Loucy (cell line): ENCODE data around the gene SLC34A3.

Experiments
- H2AFZ ChIP-seq: fragments of 200-600 bp; sonication (generic); 2 replicates; pipeline ENCODE4 v1.6.0; 2016; ENCODE audit warnings: antibody characterized with exemption, mild to moderate bottlenecking, low read length, moderate library complexity
- H3F3A ChIP-seq: fragments of 200-600 bp; 2 replicates; pipeline ENCODE4 v1.6.0; 2016; ENCODE audit warnings: antibody characterized with exemption, low read depth, mild to moderate bottlenecking
- H3K27me3 ChIP-seq: fragments of 200-600 bp; sonication (generic); 2 replicates; pipeline ENCODE4 v1.6.1; 2014; ENCODE audit warnings: low read length, mild to moderate bottlenecking; ENCODE audit not compliant: insufficient read depth, poor library complexity, severe bottlenecking
- H3K36me3 ChIP-seq: fragments of 200-600 bp; sonication (generic); 2 replicates; pipeline ENCODE4 v1.6.1; 2016; ENCODE audit warnings: low read length; ENCODE audit not compliant: insufficient read depth
- H3K4me1 ChIP-seq: fragments of 200-600 bp; sonication (generic); 2 replicates; pipeline ENCODE4 v1.5.1; 2014; ENCODE audit warnings: low read length, mild to moderate bottlenecking; ENCODE audit not compliant: insufficient read depth, poor library complexity, severe bottlenecking
- H3K4me2 ChIP-seq: fragments of 200-600 bp; sonication (generic); 2 replicates; pipeline ENCODE4 v1.6.0; 2014; ENCODE audit warnings: antibody characterized with exemption, low read length, low read depth, mild to moderate bottlenecking; ENCODE audit not compliant: poor library complexity, severe bottlenecking
- H3K4me3 ChIP-seq: fragments of 200-600 bp; sonication (generic); 2 replicates; pipeline ENCODE4 v1.5.1; 2014; ENCODE audit warnings: low read length, mild to moderate bottlenecking, mixed read lengths; ENCODE audit not compliant: poor library complexity, severe bottlenecking
- H3K79me2 ChIP-seq: fragments of 200-600 bp; sonication (generic); 2 replicates; pipeline ENCODE4 v1.6.1; 2014; ENCODE audit warnings: low read length; ENCODE audit not compliant: insufficient read depth
- H3K9ac ChIP-seq: fragments of 200-600 bp; sonication (generic); 2 replicates; pipeline ENCODE4 v1.6.0; 2014; ENCODE audit warnings: mild to moderate bottlenecking, low read depth, low read length, moderate library complexity; ENCODE audit not compliant: poor library complexity, severe bottlenecking
- H3K9me2 ChIP-seq: fragments of 200-600 bp; sonication (generic); replicated peaks from 2 replicates; pipeline ENCODE4 v1.6.1; 2016; ENCODE audit warnings: low read depth, low read length, mixed read lengths
- H3K9me3 ChIP-seq: fragments of 200-600 bp; sonication (generic); 2 replicates; pipeline ENCODE4 v1.6.1; 2014; ENCODE audit warnings: mild to moderate bottlenecking, antibody characterized with exemption, low read length, low read depth; ENCODE audit not compliant: insufficient read depth
- H4K20me1 ChIP-seq: fragments of 200-600 bp; sonication (generic); 2 replicates; pipeline ENCODE4 v1.6.0; 2014; ENCODE audit warnings: antibody characterized with exemption, low read length, mild to moderate bottlenecking; ENCODE audit not compliant: insufficient read depth, poor library complexity, severe bottlenecking
- EZH2phosphoT487 ChIP-seq: fragments of 200-600 bp; IDR thresholded peaks from 2 replicates; pipeline ENCODE4 v1.6.1; 2018; ENCODE audit warnings: antibody characterized with exemption, mild to moderate bottlenecking, moderate library complexity, borderline replicate concordance
- TF ChIP-seq, protein P1 (sequence below): fragments of 200-600 bp; sonication (generic); conservative IDR thresholded peaks from 2 replicates; pipeline ENCODE4 v1.5.1; 2014; ENCODE audit warnings: mild to moderate bottlenecking, antibody characterized with exemption, low read length

Gene SLC34A3

DNA sequence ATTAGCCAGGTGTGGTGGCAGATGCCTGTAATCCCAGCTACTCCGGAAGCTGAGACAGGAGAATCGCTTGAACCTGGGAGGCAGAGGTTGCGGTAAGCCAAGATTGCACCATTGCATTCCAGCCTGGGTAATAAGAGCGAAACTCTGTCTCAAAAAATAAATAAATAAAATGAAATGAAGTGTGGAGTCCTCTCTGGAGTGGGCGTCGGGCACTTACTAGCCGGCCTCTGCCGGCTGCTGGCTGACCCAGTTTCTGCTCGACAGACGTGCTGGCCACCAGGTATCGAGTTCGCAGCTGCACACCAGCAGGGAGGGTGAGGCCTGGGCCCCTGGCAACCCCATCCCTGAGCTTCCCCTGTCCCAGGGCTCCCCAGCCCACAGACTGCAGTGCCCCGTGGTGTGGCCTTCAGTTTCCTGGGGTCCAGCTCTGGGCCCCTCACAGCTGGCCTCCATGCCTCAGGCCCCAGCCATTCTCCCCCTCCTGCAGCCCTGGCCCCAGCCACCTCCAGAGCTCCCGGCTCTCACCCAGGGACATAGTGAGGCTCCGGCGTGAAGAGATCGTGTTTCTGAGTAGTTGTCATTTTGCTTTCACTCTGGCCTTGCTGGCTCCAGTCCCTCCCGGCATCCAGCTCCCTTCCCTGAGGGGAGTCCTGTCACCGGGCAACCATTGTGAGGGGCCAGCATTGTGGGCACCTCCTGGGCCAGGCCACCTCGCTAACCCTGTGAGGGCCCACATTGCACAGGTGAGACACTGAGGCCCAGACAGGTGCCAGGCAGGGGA lies 16.6 kb downstream of the SLC34A3 start:
- Histone ChIP-seq H3K79me2 (peaks cover 17% of the 10 kb centered on the region), H3K9me2 (no peaks in the 10 kb centered on the region), H3K27me3 (no peaks in the 10 kb centered on the region), H3F3A (no peaks in the 10 kb centered on the region), H3K4me2 (no peak overlapping the region), H3K9me3 (no peaks in the 10 kb centered on the region), H3K4me1 (peaks cover 15% of the 10 kb centered on the region), H2AFZ (no peak overlapping the region), H4K20me1 (peaks cover 17% of the 10 kb centered on the region), H3K36me3 (peaks cover 15% of the 10 kb centered on the region; the same call in 1 of the 2 replicates), H3K9ac (no peak overlapping the region), H3K4me3 (no peak overlapping the region)
- no peak for TF ChIP-seq EZH2phosphoT487
- TF ChIP-seq, protein P1, sequence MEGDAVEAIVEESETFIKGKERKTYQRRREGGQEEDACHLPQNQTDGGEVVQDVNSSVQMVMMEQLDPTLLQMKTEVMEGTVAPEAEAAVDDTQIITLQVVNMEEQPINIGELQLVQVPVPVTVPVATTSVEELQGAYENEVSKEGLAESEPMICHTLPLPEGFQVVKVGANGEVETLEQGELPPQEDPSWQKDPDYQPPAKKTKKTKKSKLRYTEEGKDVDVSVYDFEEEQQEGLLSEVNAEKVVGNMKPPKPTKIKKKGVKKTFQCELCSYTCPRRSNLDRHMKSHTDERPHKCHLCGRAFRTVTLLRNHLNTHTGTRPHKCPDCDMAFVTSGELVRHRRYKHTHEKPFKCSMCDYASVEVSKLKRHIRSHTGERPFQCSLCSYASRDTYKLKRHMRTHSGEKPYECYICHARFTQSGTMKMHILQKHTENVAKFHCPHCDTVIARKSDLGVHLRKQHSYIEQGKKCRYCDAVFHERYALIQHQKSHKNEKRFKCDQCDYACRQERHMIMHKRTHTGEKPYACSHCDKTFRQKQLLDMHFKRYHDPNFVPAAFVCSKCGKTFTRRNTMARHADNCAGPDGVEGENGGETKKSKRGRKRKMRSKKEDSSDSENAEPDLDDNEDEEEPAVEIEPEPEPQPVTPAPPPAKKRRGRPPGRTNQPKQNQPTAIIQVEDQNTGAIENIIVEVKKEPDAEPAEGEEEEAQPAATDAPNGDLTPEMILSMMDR: no peak

DNA sequence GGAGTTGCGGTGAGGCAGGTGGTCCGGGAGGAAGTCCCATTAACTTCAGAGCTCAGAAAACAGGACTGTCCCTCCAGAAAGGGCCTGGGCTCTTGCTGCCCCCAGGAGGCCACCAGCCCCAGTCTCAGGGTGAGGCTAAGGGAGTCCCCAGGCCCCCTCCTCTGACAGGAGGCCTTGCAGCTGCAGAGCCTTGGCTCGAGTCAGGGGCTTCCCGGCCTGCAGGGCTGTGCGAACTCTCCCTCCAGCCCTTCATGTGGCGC lies 17.1 kb downstream of the SLC34A3 start:
- H3F3A ChIP-seq: no peaks in the 10 kb centered on the region
- H3K9me2 ChIP-seq: no peaks in the 10 kb centered on the region
- H3K9me3 ChIP-seq: no peaks in the 10 kb centered on the region
- no peak overlapping the region for H2AFZ ChIP-seq
- H3K4me1 ChIP-seq: peaks cover 10% of the 10 kb centered on the region
- H4K20me1 ChIP-seq: peaks cover 11% of the 10 kb centered on the region
- H3K9ac ChIP-seq: no peak overlapping the region
- no peaks in the 10 kb centered on the region for H3K27me3 ChIP-seq
- no peak overlapping the region for H3K4me2 ChIP-seq
- TF ChIP-seq, protein P1: no peak
- TF ChIP-seq EZH2phosphoT487: no peak
- H3K36me3 ChIP-seq: peaks cover 10% of the 10 kb centered on the region; the same call in 1 of the 2 replicates
- no peak overlapping the region for H3K4me3 ChIP-seq
- peaks cover 12% of the 10 kb centered on the region for H3K79me2 ChIP-seq

DNA sequence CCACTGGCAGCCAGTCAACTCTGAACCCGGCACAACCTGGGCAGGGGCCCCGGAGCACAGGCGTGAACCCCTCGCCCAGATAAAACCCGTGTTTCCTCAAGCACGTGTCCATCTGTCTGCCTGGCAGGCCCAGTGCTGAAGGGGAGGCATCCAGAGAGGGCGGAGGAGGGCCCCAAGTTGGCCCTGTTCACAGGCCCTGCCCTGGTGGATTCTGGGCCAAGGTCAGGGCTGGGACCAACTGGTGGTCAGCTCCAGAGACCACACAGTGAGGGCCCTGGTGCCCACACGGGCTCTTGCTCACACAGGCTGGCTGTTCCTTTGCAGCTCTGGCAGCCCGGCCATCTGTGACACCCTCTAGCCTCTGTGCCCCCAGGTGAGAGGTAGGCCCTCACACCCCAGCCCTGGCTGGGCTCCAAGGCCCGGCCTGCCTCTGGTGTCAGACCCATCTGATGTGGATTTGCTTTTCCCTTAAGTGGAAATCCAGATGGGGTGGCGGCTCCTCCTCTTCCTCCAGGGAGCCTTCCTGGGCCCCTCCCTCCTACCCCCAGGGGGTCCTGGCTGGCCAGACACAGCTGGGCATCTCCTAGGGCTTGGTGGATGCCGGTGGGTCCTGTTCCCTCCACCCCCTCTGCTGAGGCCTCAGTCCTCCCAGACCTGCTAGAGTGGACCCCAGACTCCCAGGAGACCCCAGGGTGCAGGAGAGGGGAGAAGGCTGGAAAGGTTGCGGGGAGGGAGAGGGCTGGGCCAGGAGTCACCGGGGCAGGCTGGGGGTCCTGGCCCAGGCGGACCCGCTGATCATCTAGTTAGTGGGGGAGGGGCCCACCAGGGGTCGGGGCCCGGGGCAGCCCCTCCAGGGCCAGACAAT lies 19.9 kb downstream of the SLC34A3 start:
- Histone ChIP-seq H3K27me3 (peaks cover 2% of the 10 kb centered on the region), H3F3A (no peaks in the 10 kb centered on the region), H3K79me2 (peaks cover 14% of the 10 kb centered on the region), H3K4me2 (no peak overlapping the region), H2AFZ (no peak overlapping the region), H3K36me3 (no peaks in the 10 kb centered on the region), H3K4me3 (no peak overlapping the region), H4K20me1 (peaks cover 2% of the 10 kb centered on the region), H3K4me1 (peaks cover 19% of the 10 kb centered on the region), H3K9me3 (no peaks in the 10 kb centered on the region), H3K9me2 (no peaks in the 10 kb centered on the region), H3K9ac (no peak overlapping the region)
- no peak for TF ChIP-seq EZH2phosphoT487
- TF ChIP-seq, protein P1: no peak
